A673 (cell line): Measurements from ENCODE around the gene ANKRA2. TPM values are rescaled to one million over a fixed set of nuclear protein-coding genes. Genes with fewer than 3 reads are reported as not detected.

ENCODE experiments used
- BruUV-seq: library from RNA; stranded (reverse); fragments of 400-500 nt; replicated peaks from 2 replicates; lab custom pipeline; 2021; lab: Mats Ljungman, UMichigan
- CTCF ChIA-PET: fragments of 300-600 bp; sonication (Branson Sonifier 250); formaldehyde crosslinking; loops from one replicate; lab custom pipeline; 2022; ENCODE audit warnings: antibody characterized with exemption; lab: Charles Lee
- POLR2A ChIA-PET: fragments of 300-600 bp; sonication (Branson Sonifier 250); formaldehyde crosslinking; loops from one replicate; lab custom pipeline; 2022; ENCODE audit warnings: antibody characterized with exemption; ENCODE audit not compliant: low non-redundant PET; lab: Charles Lee
- DNase-seq: peaks from one replicate; pipeline ENCODE4 v3.0.0-alpha.2; 2015; ENCODE audit warnings: low spot score
- H3K27ac ChIP-seq: fragments of 200-600 bp; sonication (generic); 2 replicates; pipeline ENCODE4 v1.5.1; 2016; ENCODE audit warnings: mixed run types, low read depth, mild to moderate bottlenecking, mixed read lengths, antibody characterized with exemption, low read length; ENCODE audit not compliant: poor library complexity, severe bottlenecking
- H3K27me3 ChIP-seq: fragments of 200-600 bp; sonication (generic); replicated peaks from 2 replicates; pipeline ENCODE4 v1.6.1; 2017; ENCODE audit warnings: mixed run types, low read depth, mild to moderate bottlenecking, mixed read lengths, antibody characterized with exemption, low read length; ENCODE audit not compliant: insufficient read depth, poor library complexity
- H3K36me3 ChIP-seq: fragments of 200-600 bp; sonication (generic); 2 replicates; pipeline ENCODE4 v1.6.1; 2016; ENCODE audit warnings: mixed run types, mild to moderate bottlenecking, mixed read lengths, antibody characterized with exemption, low read length; ENCODE audit not compliant: insufficient read depth, poor library complexity, severe bottlenecking
- H3K4me1 ChIP-seq: fragments of 200-600 bp; sonication (generic); 2 replicates; pipeline ENCODE4 v1.6.1; 2017; ENCODE audit warnings: mixed run types, mild to moderate bottlenecking, mixed read lengths, antibody characterized with exemption, low read length; ENCODE audit not compliant: insufficient read depth, poor library complexity, severe bottlenecking
- H3K4me3 ChIP-seq: fragments of 200-600 bp; sonication (generic); 2 replicates; pipeline ENCODE4 v1.5.1; 2016; ENCODE audit warnings: low read depth, mixed run types, mild to moderate bottlenecking, mixed read lengths, low read length; ENCODE audit not compliant: poor library complexity, severe bottlenecking
- H3K9me3 ChIP-seq: fragments of 200-600 bp; sonication (generic); 2 replicates; pipeline ENCODE4 v1.6.1; 2016; ENCODE audit warnings: mixed run types, low read depth, mild to moderate bottlenecking, mixed read lengths, antibody characterized with exemption, low read length; ENCODE audit not compliant: poor library complexity, severe bottlenecking
- CTCF ChIP-seq: fragments of 300-800, 200-600 bp; sonication (generic); conservative IDR thresholded peaks from 2 replicates; pipeline ENCODE4 v1.5.1; 2017; ENCODE audit warnings: low read depth, mild to moderate bottlenecking, antibody characterized with exemption, low read length, moderate library complexity, mixed read lengths
- EZH2 ChIP-seq: fragments of 200-600 bp; sonication (generic); IDR thresholded peaks from 2 replicates; pipeline ENCODE4 v1.6.1; 2017; ENCODE audit warnings: borderline replicate concordance, low read depth, mild to moderate bottlenecking, mixed read lengths, antibody characterized with exemption, low read length; ENCODE audit not compliant: poor library complexity, severe bottlenecking
- intact Hi-C: fragments of 100-400 bp; cut with micrococcal nuclease; formaldehyde crosslinking; loops from one replicate; pipeline ENCODE4 v1.10.0; 2022; ENCODE audit not compliant: unreplicated experiment
- total RNA-seq: library from RNA; stranded (reverse); gene quantifications from 2 replicates; pipeline ENCODE4 v1.2.3, GENCODE V29; 2021

The ANKRA2 gene
- total RNA-seq, 1 experiment from 2014 or later, result 12.8 TPM

- H3K27ac ChIP-seq, result no peak overlapping the region
- POLR2A ChIA-PET, result interaction anchor here (0.7 kb wide), 1 partner anchor 185 kb away, joined by 3 read pairs; no protein-coding TSS in a partner anchor
Measured at GRCh38 chr5:73603998-73604397, 38.6 kb upstream of the ANKRA2 start.

DNA sequence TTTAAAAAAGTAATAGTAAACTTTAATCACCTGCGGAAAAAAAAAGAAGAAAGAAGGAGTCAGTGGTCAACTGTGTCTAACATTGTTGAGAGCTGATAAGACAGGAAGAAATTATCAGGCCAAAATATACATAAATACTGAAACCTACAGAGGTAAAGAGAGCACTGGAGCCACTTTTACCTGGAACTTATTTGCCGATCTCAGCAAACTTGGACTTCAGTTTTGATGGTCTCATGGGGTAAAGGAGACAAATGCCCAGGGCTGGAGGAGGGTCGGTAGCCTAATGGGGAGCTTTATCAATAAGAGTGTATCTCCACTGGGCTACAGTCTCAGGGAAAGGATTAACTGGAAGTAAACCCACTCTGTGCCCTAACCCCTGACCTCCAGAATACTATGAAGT, 33.9 kb upstream of the ANKRA2 start:
- intact Hi-C loops, result no loop called here
- Histone ChIP-seq H3K36me3 (no peaks in the 10 kb centered on the region), H3K27ac (no peak overlapping the region), H3K27me3 (no peaks in the 10 kb centered on the region), H3K4me3 (no peak overlapping the region), H3K4me1 (no peaks in the 10 kb centered on the region), H3K9me3 (no peaks in the 10 kb centered on the region)
- POLR2A ChIA-PET, result no interaction called here
- no peak for DNase-seq
- CTCF ChIA-PET, result interaction anchor here (0.7 kb wide), 1 partner anchor 11 kb away, joined by 9 read pairs; no protein-coding TSS in a partner anchor
- no peak for TF ChIP-seq CTCF
- no peak for TF ChIP-seq EZH2
- BruUV-seq, result no TSS peak

More at GRCh38 chr5:73603998-73604397, 38.6 kb upstream of the ANKRA2 start:
- intact Hi-C loops, result no loop called here
- no peak overlapping the region for H3K4me3 ChIP-seq
- no peaks in the 10 kb centered on the region for H3K4me1 ChIP-seq
- DNase-seq, result no peak
- CTCF ChIA-PET, result no interaction called here
- no peaks in the 10 kb centered on the region for H3K9me3 ChIP-seq
- TF ChIP-seq CTCF (no peak), EZH2 (no peak)
- no peaks in the 10 kb centered on the region for H3K27me3 ChIP-seq
- BruUV-seq, result no TSS peak
- no peaks in the 10 kb centered on the region for H3K36me3 ChIP-seq

- Histone ChIP-seq H3K9me3 (no peaks in the 10 kb centered on the region), H3K4me1 (no peaks in the 10 kb centered on the region), H3K36me3 (no peaks in the 10 kb centered on the region), H3K27ac (no peak overlapping the region), H3K4me3 (no peak overlapping the region), H3K27me3 (no peaks in the 10 kb centered on the region)
- ChIA-PET CTCF (interaction anchor here (1.6 kb wide), 1 partner anchor 97 kb away, joined by 4 read pairs; no protein-coding TSS in a partner anchor), POLR2A (no interaction called here)
- TF ChIP-seq EZH2 (no peak), CTCF (peak; percentile 75)
- no TSS peak for BruUV-seq
- intact Hi-C loops, result no loop called here
- peak; percentile 54 for DNase-seq
Measured at GRCh38 chr5:73596705-73597328, 31.4 kb upstream of the ANKRA2 start.
